ENCODE measurements around the gene LCK.

LCK gene

GRCh38 chr1:32316903-32317277 lies 65.8 kb downstream of the LCK start:
- in situ Hi-C loops (cut with MboI; ENCODE audit: low pct_unique_long_range_greater_than_20kb, low sequenced_read_pairs, unreplicated experiment), result loop anchor here (10.0 kb wide), 2 partner anchors 58 to 102 kb away; no protein-coding TSS in a partner anchor
- DNase-seq (ENCODE audit: low spot score), result no peak
- TF ChIP-seq, protein P1, sequence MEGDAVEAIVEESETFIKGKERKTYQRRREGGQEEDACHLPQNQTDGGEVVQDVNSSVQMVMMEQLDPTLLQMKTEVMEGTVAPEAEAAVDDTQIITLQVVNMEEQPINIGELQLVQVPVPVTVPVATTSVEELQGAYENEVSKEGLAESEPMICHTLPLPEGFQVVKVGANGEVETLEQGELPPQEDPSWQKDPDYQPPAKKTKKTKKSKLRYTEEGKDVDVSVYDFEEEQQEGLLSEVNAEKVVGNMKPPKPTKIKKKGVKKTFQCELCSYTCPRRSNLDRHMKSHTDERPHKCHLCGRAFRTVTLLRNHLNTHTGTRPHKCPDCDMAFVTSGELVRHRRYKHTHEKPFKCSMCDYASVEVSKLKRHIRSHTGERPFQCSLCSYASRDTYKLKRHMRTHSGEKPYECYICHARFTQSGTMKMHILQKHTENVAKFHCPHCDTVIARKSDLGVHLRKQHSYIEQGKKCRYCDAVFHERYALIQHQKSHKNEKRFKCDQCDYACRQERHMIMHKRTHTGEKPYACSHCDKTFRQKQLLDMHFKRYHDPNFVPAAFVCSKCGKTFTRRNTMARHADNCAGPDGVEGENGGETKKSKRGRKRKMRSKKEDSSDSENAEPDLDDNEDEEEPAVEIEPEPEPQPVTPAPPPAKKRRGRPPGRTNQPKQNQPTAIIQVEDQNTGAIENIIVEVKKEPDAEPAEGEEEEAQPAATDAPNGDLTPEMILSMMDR (IDR thresholded peaks at IDR 0.05; ENCODE audit: extremely low read depth, insufficient read depth, missing control alignments), result no peak

GRCh38 chr1:32318127-32318869 lies 67.2 kb downstream of the LCK start:
- TF ChIP-seq, protein P1 (IDR thresholded peaks at IDR 0.05; ENCODE audit: extremely low read depth, insufficient read depth, missing control alignments), result no peak
- in situ Hi-C loops (cut with MboI; ENCODE audit: low pct_unique_long_range_greater_than_20kb, low sequenced_read_pairs, unreplicated experiment), result loop anchor here (10.0 kb wide), 2 partner anchors 57 to 103 kb away; no protein-coding TSS in a partner anchor
- no peak for DNase-seq (ENCODE audit: low spot score)

DNA sequence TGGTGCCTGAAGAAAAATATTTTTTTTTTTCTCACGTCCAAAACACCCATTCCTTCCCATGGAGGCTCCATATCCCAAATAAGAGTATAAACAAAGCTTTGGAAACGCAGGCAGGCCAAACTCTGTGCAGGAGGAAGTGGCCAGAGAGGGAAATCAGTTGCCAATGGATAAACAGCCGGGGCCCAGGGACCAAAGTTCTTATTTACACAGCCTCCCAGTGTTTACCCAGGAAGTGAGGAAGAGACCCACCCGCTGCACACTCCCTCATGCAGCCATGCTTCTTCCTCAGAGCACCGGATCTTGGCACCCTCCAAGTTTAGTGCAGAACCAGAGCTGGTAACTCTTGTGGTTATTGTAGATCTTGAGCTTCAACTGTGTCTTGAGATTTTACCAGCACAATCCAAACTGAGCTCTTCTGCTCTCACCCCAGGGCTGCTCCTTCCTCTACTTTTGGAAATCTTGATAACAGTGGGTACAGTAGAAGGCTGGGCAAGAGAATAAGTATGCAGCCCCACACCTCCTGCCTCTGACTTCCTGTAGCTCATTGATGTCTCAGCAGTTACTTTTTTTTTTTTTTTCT lies 70.7 kb downstream of the LCK start:
- TF ChIP-seq, protein P1 (IDR thresholded peaks at IDR 0.05; ENCODE audit: extremely low read depth, insufficient read depth, missing control alignments), result no peak
- in situ Hi-C loops (cut with MboI; ENCODE audit: low pct_unique_long_range_greater_than_20kb, low sequenced_read_pairs, unreplicated experiment), result no loop called here
- no peak for DNase-seq (ENCODE audit: low spot score)

DNA sequence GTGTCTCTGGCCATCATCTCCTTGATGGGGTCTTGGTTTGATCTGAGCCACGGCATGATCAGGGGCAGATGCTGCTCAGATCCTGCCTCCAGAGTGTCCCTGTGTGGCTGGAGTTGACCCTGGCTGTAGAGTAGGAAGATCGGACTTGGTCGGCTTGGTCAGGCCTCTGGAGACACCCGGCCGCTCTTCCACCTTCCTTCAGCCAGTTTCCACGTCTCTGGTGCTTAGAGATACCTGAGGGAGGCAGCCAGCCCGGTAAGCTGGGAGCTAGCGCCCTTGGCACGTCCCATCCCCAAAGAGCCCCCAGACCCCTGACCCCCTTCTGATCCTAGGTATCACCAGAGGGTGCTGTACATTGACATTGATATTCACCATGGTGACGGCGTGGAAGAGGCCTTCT lies 76.1 kb downstream of the LCK start:
- no peak for DNase-seq (ENCODE audit: low spot score)
- TF ChIP-seq, protein P1 (IDR thresholded peaks at IDR 0.05; ENCODE audit: extremely low read depth, insufficient read depth, missing control alignments), result no peak
- in situ Hi-C loops (cut with MboI; ENCODE audit: low pct_unique_long_range_greater_than_20kb, low sequenced_read_pairs, unreplicated experiment), result no loop called here

DNA sequence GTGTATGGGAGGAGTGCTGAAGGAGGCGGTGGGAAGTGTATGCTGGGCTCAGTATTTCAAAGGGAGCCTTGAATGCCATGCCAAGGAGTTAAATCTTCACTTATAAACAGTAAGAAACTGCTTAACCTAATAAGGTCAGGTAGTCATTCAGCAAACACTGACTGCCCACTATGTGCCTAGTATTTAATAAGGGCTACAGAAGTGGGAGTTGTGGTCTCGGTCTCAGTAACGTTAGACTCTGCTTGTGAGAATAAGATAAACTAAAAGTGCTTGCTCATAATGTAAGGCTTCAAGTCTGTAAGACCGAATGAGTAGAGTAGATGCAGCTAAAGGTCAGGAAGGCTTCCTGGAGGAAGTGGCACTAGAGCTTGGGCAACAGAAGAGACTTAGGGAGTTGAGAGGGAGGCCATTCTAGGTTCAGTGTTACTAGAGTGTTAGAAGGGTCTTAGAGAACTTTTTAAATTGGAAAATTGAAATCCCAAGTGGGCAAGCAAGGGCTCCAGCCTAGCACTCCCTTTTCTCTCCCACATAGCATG lies 78.9 kb downstream of the LCK start:
- no peak for DNase-seq (ENCODE audit: low spot score)
- in situ Hi-C loops (cut with MboI; ENCODE audit: low pct_unique_long_range_greater_than_20kb, low sequenced_read_pairs, unreplicated experiment), result no loop called here
- TF ChIP-seq, protein P1 (IDR thresholded peaks at IDR 0.05; ENCODE audit: extremely low read depth, insufficient read depth, missing control alignments), result no peak

GRCh38 chr1:32330558-32331151 lies 79.6 kb downstream of the LCK start:
- in situ Hi-C loops (cut with MboI; ENCODE audit: low pct_unique_long_range_greater_than_20kb, low sequenced_read_pairs, unreplicated experiment), result no loop called here
- TF ChIP-seq, protein P1 (IDR thresholded peaks at IDR 0.05; ENCODE audit: extremely low read depth, insufficient read depth, missing control alignments), result no peak
- DNase-seq (ENCODE audit: low spot score), result no peak
